ENCODE results near the gene TSHZ2.

Gene TSHZ2

GRCh38 chr20:53330601-53331140 lies 358.5 kb downstream of the TSHZ2 start:
- DNase-seq = no peak

GRCh38 chr20:53331151-53331973 lies 359.2 kb downstream of the TSHZ2 start:
- DNase-seq = no peak

- no peak for DNase-seq
Observed at GRCh38 chr20:53332022-53332837, 360.1 kb downstream of the TSHZ2 start.

DNA sequence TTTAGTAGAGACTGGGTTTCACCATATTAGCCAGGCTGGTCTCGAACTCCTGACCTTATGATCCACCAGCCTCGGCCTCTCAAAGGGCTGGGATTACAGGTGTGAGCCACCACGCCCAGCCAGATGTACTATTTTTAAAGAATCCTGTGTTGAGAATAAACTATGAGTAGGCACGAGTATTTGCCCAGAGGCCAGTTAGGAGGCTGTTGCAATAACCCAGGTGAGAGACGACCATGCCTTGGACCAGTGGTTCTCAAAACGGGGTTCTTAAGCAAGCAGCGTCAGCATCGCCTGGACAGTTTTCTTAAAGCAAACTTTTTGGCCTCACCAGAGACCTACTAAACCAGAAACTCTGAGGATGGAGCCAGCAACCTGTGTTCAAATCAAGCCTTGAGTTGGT lies 362.7 kb downstream of the TSHZ2 start:
- no peak for DNase-seq

GRCh38 chr20:53335555-53335954 lies 363.4 kb downstream of the TSHZ2 start:
- DNase-seq = no peak

GRCh38 chr20:53336892-53337291 lies 364.7 kb downstream of the TSHZ2 start:
- no peak for DNase-seq

DNA sequence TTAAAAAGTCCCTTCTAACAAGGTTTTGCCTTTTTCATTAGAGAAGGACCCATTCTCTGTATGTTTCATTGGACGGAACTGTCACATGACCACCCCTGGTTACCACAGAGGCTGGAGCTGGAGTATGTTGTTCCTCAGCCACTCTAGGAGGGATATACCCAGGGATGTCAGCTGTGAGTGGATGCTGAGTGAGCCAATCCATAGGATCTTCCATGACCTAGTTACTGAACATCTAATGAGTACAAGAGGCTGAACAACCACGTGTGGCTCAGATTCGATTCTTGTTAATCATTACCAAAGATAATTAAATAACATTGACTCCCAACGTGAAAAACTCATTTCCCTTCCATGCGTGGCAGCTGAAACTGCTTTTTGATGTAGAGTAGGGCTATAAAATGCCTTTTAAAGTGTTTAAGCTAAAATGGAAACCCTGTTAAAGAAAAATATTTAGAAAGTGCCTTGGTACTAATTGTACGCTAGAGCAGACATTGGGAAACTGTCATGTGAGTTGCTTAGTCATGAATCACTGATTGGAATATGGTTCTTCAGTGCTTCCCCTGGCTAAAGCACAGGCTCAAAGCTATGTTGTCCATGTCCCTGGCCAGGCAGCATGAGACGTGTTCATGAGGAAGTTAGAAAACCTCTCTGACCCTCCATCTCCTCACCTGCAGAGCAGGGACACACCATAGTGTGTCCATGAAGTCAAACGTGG lies 365.4 kb downstream of the TSHZ2 start:
- no peak for DNase-seq

GRCh38 chr20:53338716-53339115 lies 366.6 kb downstream of the TSHZ2 start:
- no peak for DNase-seq

DNA sequence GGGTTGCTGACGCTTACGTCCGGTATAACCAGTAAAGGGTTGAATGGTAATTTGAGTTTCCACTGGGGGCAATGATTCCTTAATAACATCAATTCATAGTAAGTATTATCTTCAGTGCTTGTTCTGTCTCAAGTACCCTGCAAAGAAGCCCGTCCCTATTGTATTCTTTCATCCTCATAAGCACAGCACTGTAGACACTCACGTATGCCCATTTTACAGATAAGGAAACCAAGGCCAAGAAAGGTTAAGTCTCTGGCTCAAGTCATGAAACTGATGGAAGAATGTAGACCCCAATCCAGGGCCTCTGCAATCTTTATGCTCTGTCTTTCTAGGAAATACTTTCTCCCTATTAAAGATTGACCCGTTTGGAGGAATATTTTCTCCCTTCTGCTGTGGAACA lies 370.3 kb downstream of the TSHZ2 start:
- no peak for DNase-seq

GRCh38 chr20:53343448-53343847 lies 371.3 kb downstream of the TSHZ2 start:
- no peak for DNase-seq

- DNase-seq = no peak
Observed at GRCh38 chr20:53344891-53345290, 372.7 kb downstream of the TSHZ2 start.

- DNase-seq = no peak
Observed at GRCh38 chr20:53345536-53346334, 373.6 kb downstream of the TSHZ2 start.

- DNase-seq = no peak
Observed at GRCh38 chr20:53346335-53346648, 374.1 kb downstream of the TSHZ2 start.

DNA sequence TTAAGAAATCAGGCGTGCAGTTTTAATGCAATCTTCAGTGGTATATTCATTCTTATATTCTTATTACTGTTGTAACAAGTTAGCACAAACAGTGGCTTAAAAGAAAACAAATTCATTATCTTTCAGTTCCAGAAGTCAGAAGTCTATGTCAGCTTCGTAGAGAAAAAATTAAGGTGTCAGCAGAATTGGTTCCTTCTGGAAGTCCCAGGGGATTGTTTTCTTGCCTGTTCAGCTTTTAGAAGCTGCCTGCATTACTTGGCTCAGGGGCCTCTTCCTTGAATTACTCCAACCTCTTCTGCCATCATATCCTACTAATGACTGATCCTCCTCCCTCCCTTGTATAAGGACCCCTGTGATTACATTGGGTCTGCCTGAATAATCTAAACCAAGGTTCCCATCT lies 377.6 kb downstream of the TSHZ2 start:
- no peak for DNase-seq

DNA sequence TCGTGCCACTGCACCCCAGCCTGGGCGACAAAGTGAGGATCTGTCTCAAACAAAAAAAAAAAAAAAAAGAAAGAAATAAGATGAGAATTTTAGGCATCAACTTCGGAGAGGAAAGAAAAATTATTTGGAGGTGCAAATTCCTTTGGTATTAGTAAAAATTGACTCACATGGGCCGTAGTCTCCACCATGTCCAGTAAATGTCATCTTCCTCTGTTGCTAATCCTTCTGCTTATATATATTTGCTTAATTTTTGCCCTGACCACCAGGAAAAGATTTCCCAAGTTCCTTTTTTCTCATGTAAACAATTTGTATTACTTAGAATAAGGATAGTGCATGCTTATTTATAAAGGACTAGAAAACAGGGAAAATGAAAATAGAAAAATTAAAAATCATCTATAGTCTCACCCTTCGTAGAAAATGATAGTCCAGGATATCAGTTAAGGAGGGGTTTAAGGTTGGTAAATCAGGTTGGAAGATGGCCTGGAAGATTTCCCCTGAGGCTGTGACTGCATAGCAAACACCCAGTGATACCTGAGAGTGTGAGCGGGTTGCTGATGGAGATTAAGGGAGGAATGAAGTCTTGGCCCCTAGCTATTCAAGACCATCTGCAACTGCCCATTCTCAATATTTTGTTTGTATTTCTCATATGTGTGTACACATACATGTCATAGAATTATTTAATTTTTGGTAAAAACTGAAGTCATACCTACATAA lies 380.7 kb downstream of the TSHZ2 start:
- no peak for DNase-seq

DNA sequence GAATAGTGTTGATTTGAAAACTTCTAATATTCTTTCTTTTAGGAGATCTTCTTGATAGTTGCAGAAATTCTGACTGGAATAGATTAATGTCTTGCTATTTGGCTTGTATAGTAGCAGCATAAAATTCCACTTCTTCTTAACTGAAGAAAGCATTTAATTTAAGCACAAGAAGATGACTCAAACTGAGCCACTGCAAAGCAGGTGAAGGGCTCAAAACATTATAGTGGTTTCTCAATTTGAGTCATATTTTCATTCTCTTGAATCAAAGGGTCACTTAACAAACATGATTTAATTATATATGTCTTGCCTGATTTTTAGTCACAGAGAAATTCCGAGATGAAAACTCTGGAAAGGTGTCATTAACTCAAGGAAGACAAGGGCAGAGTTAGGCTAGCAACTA lies 382.2 kb downstream of the TSHZ2 start:
- no peak for DNase-seq

DNA sequence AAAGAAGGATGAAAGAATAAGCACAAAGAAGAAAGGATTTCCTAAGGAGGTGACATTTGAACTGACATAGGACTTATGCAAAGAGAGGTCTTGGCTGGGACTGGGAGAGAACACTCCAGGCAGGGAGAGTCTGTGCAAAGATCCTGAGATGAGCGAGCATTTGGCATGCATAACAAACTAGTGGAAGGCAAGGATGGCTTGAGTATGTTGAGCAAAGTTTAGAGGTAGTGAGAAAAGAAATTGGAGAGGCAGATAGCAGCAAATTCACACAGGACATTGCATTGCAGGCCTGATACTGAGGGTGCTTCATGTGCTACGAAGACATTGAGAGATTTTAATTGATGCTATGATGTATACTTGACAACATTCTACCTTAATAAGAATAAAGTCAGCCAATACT lies 383.6 kb downstream of the TSHZ2 start:
- no peak for DNase-seq

DNA sequence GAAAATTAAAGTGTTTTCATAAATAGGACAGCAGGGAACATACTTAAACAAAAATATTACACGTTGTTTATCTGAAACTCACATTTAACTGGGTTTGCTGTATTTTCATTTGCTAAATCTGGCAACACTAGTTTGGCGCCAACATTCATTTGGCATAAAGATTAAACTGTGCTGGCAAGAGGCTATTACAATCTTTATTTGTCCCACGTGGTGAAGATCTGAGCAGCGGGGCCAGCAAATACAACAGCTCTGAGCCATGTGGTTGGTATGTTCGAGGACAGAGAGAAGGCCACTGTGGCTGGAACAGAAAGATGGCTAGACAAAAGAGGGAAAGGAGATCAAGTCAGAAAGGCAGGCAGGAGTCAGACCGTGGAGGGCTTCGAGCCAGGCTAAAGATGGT lies 387.3 kb downstream of the TSHZ2 start:
- no peak for DNase-seq

- no peak for DNase-seq
Observed at GRCh38 chr20:53360852-53361251, 388.7 kb downstream of the TSHZ2 start.

- DNase-seq = no peak
Observed at GRCh38 chr20:53362736-53363135, 390.6 kb downstream of the TSHZ2 start.

DNA sequence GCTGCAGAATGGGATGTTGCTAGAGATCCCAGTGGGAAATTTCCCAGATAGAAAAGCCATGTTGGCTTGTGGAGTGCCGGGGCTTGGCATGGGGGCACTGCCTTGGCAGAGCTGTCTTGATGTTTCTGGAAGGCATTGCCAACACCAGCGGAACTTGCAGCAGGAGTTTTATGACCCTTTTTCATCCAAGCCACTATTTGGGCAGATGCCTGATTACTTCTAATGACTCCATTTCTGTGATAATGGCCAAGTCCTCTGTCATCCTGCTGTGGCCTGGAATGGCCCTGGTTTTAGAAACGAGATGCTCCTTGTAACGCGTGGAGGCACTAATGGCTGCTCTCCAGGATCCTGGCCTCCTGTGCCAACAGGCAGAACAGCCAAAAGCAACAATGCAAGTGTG lies 392.5 kb downstream of the TSHZ2 start:
- no peak for DNase-seq

- DNase-seq = no peak
Observed at GRCh38 chr20:53365076-53365475, 392.9 kb downstream of the TSHZ2 start.
